Measurements from ENCODE around the gene GALNT10. TPM values are rescaled to one million over a fixed set of nuclear protein-coding genes. Genes with fewer than 3 reads are reported as not detected.
A peak's percentile ranks its signal among the peaks of the same experiment; 100 is the strongest.

Gene GALNT10
- polyA plus RNA-seq, 1 of the 3 experiments (the other 2 are of a cell fraction): 56.3 TPM

DNA sequence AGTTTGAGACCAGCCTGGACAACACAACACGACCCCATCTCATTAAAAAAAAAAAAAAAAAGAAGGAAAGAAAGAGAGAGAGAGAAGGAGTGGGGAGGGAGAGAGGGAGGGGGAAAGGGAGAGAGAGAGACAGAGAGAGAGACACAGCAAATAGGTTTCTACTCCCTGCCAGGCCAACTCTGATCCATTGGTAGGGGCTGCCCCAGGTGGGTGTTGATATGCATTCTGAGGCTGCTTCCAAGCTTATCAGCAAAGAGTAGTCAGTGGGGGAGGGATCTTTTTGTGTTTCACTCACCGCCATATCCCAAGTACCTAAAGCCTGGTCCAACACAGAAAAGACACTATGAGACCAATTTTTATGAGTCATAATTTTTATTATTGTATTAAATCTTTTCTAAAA is 198.3 kb downstream of the GALNT10 start:
- H3F3A ChIP-seq (replicated peaks; ENCODE audit: insufficient read depth): no peaks in the 10 kb centered on the region
- no peaks in the 10 kb centered on the region for H4K20me1 ChIP-seq (ENCODE audit: insufficient read depth)
- H3K9me2 ChIP-seq: no peaks in the 10 kb centered on the region
- H2AFZ ChIP-seq (ENCODE audit: low read depth): no peak overlapping the region
- H3K4me3 ChIP-seq (ENCODE audit: low read depth in 2 of 2, low read length in 1 of 2): no peak overlapping the region
- no peaks in the 10 kb centered on the region for H3K9me3 ChIP-seq
- DNase-seq: no peak
- H3K36me3 ChIP-seq (replicated peaks in 1 of 2; ENCODE audit: control insufficient read depth in 1 of 2, insufficient read depth in 2 of 2, low read length in 1 of 2): peaks cover 35 to 46% of the 10 kb centered on the region in 2 experiments
- 90% methylated on average over 2 of the region's 2 CpGs for WGBS (ENCODE audit: low lambda C conversion rate)
- H3K27me3 ChIP-seq (ENCODE audit: insufficient read depth): no peaks in the 10 kb centered on the region
- H3K79me2 ChIP-seq (ENCODE audit: insufficient read depth): no peaks in the 10 kb centered on the region
- POLR2A ChIA-PET: no interaction called here
- H3K4me1 ChIP-seq (ENCODE audit: control insufficient read depth in 1 of 2, insufficient read depth in 2 of 2, low read depth in 1 of 2, low read length in 1 of 2): peaks cover 0 to 3% of the 10 kb centered on the region in 2 experiments; a peak in 1 of 4 replicates
- H3K27ac ChIP-seq (ENCODE audit: low read depth in 2 of 2, low read length in 1 of 2): no peak overlapping the region
- TF ChIP-seq TEAD4 (IDR thresholded peaks at IDR 0.05; ENCODE audit: borderline replicate concordance, insufficient read depth): no peak
- TF ChIP-seq, protein P1, sequence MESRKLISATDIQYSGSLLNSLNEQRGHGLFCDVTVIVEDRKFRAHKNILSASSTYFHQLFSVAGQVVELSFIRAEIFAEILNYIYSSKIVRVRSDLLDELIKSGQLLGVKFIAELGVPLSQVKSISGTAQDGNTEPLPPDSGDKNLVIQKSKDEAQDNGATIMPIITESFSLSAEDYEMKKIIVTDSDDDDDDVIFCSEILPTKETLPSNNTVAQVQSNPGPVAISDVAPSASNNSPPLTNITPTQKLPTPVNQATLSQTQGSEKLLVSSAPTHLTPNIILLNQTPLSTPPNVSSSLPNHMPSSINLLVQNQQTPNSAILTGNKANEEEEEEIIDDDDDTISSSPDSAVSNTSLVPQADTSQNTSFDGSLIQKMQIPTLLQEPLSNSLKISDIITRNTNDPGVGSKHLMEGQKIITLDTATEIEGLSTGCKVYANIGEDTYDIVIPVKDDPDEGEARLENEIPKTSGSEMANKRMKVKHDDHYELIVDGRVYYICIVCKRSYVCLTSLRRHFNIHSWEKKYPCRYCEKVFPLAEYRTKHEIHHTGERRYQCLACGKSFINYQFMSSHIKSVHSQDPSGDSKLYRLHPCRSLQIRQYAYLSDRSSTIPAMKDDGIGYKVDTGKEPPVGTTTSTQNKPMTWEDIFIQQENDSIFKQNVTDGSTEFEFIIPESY (IDR thresholded peaks at IDR 0.05; ENCODE audit: borderline replicate concordance, low read depth): no peak
- no peak for TF ChIP-seq ELF1 (IDR thresholded peaks at IDR 0.05)
- TF ChIP-seq YY1 (IDR thresholded peaks at IDR 0.05; ENCODE audit: low read depth): no peak
- no peak for TF ChIP-seq CHD2 (IDR thresholded peaks at IDR 0.05; ENCODE audit: low read length, partially characterized antibody)
- TF ChIP-seq FOXM1 (IDR thresholded peaks at IDR 0.05; ENCODE audit: low read depth): no peak
- CTCF ChIA-PET: interaction anchor here (0.9 kb wide), 1 partner anchor 16 kb away, joined by 3 read pairs; no protein-coding TSS in a partner anchor
- H3K9ac ChIP-seq: no peak overlapping the region
- H3K4me2 ChIP-seq: no peak overlapping the region

DNA sequence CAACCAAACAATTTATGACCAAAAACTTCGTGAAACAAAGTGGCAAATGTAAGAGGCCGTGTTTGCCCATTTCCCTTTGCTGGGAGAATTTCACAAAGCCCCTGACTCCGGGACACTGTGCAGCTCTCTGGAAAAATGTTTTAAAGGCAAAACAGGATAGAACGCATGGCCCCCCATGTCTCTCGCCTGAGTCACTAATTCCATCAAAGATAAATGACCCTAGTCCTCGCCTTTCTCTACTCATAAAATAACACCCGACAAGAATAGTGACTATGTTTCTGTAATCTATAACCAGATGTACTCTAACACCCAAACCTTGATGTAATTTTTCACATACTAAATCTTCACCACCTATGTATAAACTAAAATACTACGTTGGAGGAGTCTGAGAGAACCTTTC is 199.6 kb downstream of the GALNT10 start:
- no peaks in the 10 kb centered on the region for H3F3A ChIP-seq (replicated peaks; ENCODE audit: insufficient read depth)
- H3K27me3 ChIP-seq (ENCODE audit: insufficient read depth): no peaks in the 10 kb centered on the region
- H3K9me2 ChIP-seq: no peaks in the 10 kb centered on the region
- no peak overlapping the region for H2AFZ ChIP-seq (ENCODE audit: low read depth)
- no peaks in the 10 kb centered on the region for H3K9me3 ChIP-seq
- H3K4me3 ChIP-seq (ENCODE audit: low read depth in 2 of 2, low read length in 1 of 2): no peak overlapping the region
- no peak for DNase-seq
- POLR2A ChIA-PET: no interaction called here
- peaks cover 38 to 42% of the 10 kb centered on the region in 2 experiments for H3K36me3 ChIP-seq (replicated peaks in 1 of 2; ENCODE audit: control insufficient read depth in 1 of 2, insufficient read depth in 2 of 2, low read length in 1 of 2)
- no peak overlapping the region for H3K4me2 ChIP-seq
- CTCF ChIA-PET: interaction anchor here (0.7 to 2.9 kb wide), 2 partner anchors 15 to 317 kb away, joined by 3 to 10 read pairs; no protein-coding TSS in a partner anchor
- peak overlapping the region in 1 of 2 experiments; percentile 25; a peak in 1 of 4 replicates for H3K27ac ChIP-seq (ENCODE audit: low read depth in 2 of 2, low read length in 1 of 2)
- H4K20me1 ChIP-seq (ENCODE audit: insufficient read depth): no peaks in the 10 kb centered on the region
- no peak overlapping the region for H3K9ac ChIP-seq
- H3K79me2 ChIP-seq (ENCODE audit: insufficient read depth): no peaks in the 10 kb centered on the region
- 87% methylated on average over 8 of the region's 8 CpGs for WGBS (ENCODE audit: low lambda C conversion rate)
- TF ChIP-seq MXI1 (IDR thresholded peaks at IDR 0.05; ENCODE audit: low read depth, low read length): no peak
- TF ChIP-seq, protein P2, sequence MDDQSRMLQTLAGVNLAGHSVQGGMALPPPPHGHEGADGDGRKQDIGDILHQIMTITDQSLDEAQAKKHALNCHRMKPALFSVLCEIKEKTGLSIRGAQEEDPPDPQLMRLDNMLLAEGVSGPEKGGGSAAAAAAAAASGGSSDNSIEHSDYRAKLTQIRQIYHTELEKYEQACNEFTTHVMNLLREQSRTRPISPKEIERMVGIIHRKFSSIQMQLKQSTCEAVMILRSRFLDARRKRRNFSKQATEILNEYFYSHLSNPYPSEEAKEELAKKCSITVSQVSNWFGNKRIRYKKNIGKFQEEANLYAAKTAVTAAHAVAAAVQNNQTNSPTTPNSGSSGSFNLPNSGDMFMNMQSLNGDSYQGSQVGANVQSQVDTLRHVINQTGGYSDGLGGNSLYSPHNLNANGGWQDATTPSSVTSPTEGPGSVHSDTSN (IDR thresholded peaks at IDR 0.05): peak; percentile 22; the same call in 1 of the 2 replicates
- H3K4me1 ChIP-seq (ENCODE audit: control insufficient read depth in 1 of 2, insufficient read depth in 2 of 2, low read depth in 1 of 2, low read length in 1 of 2): no peaks in the 10 kb centered on the region; a peak in 1 of 4 replicates
